ENCODE data around the gene SLC22A4.
A peak's percentile ranks its signal among the peaks of the same experiment; 100 is the strongest.

SLC22A4 gene

DNA sequence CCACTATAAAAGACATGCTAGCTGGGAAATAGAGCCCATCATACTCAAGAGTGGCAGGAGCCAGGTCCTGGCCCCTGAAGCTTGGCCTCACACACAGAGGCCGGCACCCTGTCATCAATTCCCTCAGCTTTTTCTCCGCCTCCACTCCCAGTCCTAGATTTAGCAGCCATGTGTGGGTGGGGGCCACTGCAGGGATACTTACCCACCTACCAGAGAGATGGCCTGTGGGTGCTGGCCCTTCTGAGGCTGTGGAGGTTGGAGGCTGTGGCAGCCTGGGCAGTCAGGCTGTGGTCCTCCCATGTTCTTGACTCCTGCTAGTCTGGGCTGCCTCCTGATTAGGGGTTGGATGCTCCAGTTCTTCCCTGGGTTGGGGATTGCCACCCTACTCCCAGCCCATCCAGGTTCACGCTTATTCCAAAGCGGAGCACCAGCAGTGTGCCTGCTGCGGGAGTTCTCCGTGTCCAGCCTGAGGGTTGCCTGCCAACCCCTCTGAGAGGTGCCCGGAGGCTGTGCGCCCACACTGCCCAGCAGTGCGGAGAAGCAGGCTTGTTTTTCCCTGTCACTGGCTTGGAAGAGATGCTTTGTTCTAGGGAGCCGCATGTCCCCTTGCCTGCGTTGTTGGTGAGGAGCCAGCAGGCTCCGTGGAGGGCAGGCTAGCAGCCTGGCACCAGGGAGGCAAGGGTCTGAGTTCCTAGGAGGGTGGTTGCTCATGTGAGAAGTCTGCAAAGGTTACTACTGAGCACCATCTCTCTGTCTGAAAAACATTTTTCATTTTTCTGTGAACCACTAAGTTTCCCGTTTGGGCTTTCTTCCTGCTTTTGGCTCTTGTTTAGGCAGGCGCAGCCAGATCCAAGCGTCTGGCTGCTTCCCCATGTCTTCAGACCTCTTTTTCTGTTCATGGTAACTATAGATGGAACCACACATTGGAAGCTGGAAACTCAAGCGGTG, 82.8 kb downstream of the SLC22A4 start:
- no peak for DNase-seq (ENCODE audit: low spot score)

DNA sequence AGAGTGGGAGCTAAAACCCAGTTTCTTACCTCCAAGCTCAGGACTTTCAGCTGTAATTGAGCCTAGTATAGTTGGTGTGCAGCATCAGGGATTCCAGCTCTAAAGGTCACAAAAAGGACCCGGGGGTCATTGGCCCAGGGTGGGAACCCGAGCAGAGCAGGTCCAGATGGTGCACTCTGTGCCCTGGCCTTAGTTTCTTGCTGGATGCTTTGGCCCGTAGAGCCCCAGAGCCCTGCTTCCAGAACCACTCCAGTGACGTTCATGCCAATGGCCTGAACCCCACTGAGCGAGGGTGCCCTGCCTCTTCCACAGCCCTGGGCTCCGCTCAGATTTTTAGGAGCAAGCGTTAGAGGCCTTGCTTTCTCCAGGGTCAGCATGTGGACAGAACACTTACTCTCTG, 83.5 kb downstream of the SLC22A4 start:
- DNase-seq (ENCODE audit: low spot score), result no peak

DNA sequence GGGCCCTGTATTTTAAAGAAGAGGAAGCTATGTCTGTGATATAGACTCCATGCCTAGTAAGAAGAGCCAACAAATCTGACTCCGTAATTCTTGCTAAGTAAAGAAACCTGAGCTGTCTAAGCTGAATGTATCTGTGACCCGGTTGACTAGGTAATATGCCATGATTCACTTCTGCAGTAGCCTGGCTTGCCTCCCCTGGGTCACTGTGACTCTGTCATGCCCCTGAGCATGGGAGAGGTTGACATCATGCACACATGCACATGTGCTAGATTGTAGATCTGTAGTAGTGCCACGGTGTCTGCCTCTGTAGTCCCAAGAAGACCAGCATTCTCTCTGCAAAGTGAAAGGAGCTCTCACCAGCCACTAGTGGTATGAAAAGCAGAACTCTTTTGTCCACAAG, 84.4 kb downstream of the SLC22A4 start:
- no peak for DNase-seq (ENCODE audit: low spot score)

DNA sequence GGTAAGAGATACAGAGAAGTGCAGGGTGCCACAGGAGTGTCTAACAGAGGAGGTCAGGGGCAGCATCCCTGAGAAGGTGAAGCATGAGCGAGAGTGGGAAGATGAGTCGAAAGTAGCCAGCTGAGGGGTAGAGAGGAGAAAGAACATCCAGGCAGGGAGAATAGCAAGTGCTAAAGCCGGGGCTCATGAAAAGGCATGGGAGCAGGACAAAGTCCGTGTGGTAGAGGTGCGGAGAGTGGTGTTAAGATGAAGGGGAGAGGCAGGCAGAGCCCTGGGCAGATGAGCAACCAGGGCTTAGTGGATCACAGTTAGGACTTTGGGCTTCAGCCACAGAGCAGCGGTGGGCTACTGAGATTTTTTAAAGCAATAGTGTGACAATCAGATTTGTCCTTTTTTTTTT, 85.9 kb downstream of the SLC22A4 start:
- DNase-seq (ENCODE audit: low spot score), result no peak

DNA sequence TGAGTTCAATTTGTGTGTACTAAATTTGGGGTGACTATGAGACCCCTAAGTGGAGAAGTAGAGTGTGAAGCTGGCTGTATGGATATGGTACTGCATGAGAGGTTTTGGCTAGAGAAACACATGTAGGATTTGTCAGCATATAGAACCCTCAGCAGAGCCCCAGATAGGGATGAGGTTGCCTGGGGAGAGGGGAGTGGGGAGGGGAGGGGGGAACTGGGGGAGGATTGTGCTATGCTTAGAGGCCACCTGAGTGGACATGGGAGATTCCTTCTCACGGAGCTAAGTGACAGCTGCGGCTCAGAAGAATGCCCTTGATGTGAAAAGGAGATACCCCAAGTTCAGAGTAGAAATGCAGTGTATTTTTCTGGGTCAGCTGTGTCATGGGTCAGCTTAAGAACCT, 86.5 kb downstream of the SLC22A4 start:
- no peak for DNase-seq (ENCODE audit: low spot score)

DNA sequence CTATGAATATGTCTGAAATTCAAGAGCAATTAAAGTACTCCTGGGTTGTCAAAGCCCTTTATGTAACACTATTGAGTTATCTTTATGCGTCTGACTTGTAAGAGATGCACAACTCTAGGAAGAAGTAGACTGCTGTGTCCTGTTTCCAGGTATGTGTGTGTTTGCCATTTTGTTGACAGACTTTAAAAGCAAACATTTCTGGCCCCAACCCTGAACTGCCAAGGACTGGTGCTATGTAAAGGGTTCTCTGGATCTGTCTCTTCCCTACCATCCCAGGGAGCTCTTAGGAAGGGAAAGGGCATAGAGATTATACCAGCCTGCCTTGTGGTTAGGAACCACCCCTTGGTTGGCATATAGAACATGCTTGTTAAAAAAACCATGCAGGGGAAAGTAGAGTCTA, 87.4 kb downstream of the SLC22A4 start:
- DNase-seq (ENCODE audit: low spot score), result no peak

DNA sequence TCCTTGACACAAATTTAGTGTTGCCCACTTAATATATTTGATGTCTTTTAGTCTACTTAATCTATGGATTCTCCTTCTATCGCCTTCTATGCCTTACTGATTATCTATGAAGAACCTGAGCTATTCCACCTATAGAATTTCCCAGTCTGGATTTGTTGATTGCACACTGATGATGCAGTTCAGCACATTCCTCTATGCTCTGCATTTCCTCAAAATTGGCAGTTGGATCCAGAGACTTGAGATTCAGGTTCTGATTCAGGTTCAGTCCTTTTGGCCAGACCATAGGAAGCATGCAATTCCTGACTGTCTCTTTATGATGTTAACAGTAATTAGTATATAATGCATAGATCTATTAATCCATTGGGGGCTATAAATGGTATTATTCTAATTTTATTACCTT, 89.1 kb downstream of the SLC22A4 start:
- DNase-seq (ENCODE audit: low spot score), result no peak

DNA sequence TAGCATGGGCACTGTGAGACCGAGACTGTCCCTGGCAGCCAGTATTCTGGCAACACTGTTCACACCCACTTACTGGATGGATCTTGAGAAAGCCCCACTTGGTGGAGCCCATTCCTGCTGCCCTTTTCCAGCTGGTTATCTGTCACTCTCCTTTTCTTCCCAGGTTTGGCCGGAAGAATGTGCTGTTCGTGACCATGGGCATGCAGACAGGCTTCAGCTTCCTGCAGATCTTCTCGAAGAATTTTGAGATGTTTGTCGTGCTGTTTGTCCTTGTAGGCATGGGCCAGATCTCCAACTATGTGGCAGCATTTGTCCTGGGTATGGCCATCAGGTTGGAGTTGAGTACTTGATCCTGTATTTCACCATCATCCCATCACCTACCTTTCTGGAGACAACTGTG, 89.8 kb downstream of the SLC22A4 start:
- no peak for DNase-seq (ENCODE audit: low spot score)

DNA sequence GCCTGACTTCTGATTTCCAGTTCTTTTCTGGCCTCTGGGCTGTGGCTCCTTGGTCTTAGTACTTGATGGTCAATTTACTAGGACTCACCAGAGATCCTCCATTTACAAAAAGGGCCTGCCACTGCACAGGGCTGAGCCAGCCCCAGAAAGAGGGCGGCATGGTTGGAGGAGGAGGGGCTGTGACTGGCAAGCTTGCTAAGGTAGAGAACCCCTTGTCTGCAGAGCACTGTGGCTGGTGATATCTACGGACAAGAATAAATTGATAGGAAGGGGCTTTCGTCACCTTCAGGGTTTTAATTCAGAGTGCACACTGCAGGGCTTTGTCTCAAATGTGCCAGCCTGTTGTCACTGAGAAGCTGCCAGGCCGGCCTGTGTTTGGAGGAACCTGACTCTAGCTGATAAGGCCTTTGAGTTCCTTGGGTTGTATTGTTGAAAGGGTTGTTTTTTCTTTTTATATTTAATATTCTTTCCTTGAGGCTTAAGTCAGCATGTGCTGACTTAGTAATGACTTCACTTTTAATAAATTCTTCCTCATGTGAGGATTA, 90.4 kb downstream of the SLC22A4 start:
- no peak for DNase-seq (ENCODE audit: low spot score)

DNA sequence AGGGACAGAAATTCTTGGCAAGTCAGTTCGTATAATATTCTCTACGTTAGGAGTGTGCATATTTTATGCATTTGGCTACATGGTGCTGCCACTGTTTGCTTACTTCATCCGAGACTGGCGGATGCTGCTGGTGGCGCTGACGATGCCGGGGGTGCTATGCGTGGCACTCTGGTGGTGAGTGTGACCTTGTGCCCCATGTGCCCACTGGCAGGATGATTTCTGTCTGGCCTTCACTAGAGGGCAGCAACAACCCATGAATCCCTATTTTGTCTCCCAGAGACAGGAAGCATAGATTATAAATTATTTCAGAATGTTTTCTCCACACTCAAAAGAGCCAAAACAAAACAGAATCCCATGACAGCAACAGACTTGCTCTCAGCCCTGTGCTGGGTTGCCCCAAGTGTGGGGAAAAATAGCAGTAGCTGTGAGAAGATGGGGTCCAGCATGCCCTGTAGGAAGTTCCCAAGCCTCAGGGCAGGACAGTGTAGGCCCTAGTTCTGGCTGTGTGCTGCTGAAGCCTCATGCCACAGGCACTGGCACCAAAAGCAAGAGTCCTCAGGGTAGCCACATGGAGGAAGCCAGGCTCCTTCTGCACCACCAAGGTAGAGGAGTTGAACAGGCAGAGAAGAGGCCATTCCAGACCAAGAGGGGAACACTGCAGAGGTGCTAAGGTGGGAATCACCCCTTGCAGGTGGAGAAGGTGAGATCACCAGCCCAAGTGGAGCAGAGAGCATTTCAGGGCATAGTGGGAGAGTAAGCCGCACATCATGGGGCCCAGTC, 91.3 kb downstream of the SLC22A4 start:
- DNase-seq (ENCODE audit: low spot score), result peak; percentile 55

DNA sequence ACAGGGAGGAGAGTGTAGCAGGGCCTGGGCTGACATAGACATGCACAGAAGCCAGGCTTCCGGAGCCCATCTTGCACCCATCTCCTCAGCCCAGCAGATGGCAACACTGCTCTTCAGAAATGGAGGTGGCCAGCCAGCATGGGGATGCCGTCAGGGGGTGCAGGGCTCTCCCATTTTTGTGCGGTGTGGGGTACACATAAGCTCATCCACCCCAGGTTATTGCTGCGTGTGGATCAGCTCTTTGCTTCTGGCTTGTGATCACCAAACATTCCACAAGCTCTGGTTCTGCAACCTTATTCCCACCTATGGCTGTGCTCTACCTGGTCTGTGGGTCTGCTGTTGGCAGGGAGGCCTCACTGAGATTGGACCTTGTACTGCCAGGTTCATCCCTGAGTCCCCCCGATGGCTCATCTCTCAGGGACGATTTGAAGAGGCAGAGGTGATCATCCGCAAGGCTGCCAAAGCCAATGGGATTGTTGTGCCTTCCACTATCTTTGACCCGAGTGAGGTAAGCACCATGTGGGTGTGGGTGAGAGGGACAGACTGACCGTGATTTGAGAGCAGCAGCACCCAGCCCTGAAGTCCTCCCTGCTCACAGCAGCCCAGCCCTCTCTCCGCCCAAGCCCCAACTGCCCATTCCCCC, 92.6 kb downstream of the SLC22A4 start:
- DNase-seq (ENCODE audit: low spot score), result peak; percentile 63

DNA sequence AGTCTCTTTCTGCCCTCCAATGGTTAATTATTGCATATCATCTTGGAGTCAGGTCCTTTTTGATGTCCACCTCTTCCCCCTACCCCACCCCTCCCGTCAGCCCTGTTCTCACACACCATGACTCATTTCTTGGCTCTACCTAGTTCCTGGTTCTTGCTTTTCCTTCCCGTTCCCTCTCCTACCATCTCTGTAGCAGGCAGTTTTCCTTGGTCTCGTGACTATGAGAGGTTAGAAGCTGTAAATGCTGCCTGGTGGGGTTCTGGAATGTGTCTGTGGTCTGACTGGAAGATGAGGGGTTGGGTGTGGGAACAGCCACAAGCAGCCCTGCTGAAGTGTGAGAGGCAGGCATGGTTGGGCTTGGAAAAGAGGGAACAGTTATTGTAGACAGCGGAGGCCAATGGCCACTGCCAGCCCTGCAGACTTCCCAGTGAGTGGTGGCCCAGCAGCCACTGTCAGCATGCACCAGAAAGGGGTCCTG, 93.5 kb downstream of the SLC22A4 start:
- no peak for DNase-seq (ENCODE audit: low spot score)

DNA sequence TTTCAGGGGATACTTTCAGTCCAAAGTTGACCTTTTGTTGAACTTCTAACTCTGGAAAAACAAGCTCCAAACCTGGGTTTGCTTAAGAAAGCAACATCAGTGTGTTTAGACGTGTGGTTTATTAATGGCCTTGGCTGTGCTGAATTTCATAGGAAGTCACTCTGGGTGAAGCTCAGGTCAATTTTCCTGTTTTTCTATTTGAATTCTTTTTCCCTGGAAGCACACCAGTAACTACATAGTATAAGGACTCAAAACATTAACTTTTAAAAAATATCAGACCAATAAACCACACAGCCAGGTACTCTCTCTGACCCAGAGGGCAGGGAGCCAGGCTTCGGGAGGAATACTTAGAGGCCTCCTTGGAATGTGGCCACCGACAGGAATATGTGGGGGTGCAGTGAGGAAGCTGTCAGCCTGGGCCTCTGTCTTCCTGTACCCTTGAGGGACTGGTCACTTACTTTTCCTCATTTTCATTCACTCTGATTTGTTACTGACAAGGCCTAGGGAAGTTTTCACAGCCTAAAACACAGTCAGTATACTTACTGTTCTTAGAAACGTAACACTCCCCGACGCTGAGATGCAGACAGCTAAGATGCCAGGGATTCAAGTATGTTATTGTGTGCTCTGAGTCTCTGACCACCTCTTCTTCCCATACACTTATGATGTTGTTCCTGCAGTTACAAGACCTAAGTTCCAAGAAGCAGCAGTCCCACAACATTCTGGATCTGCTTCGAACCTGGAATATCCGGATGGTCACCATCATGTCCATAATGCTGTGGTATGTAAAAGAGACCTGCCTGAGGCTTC, 94.3 kb downstream of the SLC22A4 start:
- DNase-seq (ENCODE audit: low spot score), result no peak

DNA sequence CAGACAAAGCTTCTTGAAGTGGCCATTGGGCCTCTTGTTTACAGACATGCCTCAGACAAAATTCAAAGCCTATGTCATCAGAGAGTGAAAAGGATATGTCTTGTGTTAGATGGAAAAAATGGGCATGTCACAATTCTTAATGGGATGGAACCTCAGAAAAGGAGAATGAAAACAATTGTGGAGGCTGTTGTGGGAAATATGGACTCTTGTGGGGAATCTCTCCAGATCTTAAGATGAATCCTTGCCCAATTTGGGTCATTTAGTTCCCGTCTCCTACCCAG, 94.8 kb downstream of the SLC22A4 start:
- no peak for DNase-seq (ENCODE audit: low spot score)

DNA sequence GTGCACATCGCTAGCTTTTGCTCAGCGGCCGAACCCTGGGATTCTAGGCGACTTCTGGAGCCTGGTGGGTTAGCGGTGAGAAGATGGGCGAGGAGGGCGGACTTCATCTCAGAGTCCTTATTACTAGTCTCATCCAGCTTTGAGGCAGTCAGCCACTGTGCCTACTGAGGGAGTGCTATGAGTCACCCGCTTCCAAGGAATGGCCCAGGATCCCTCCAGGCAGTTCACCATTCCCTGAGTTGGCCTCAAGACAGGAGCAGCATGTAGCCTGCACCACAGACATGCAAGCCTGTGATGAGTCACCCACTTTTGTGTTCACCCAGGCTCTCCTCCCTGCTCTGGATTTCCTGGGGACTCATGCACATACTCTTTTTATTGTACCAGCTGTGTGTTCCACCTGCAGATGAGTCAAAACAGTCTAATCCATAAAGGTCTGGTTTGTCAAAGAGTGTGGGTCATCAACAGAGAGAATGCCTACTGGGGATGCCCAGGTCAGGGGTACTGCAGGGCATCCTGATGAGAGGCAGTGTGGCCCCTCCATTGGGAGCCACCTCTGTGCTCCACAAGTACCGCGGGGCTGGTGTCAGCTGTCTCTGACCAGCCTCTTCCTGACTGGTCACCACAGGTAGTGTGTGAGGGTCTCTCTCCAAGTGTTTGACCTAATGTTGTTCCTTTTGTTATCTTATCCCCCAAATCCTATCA, 95.5 kb downstream of the SLC22A4 start:
- DNase-seq (ENCODE audit: low spot score), result no peak

DNA sequence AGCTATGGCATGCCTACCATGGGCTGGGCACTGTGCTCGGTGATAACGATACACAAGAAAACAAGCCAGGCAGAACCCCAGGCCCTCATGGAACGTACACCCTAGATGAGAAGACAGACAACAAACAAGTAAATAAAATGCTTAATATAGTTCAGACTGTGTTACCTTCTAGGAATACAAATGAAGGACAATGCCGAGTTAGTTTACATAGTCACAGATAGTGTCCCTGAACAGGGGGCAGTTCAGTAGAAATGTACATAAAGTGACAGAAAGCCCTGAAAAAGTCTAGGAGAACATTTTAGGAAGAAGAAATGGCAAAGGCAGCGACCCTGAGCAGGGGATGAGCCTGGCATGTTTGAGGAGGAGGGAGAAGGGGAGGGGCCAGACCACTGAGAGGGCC, 97.1 kb downstream of the SLC22A4 start:
- DNase-seq (ENCODE audit: low spot score), result no peak

DNA sequence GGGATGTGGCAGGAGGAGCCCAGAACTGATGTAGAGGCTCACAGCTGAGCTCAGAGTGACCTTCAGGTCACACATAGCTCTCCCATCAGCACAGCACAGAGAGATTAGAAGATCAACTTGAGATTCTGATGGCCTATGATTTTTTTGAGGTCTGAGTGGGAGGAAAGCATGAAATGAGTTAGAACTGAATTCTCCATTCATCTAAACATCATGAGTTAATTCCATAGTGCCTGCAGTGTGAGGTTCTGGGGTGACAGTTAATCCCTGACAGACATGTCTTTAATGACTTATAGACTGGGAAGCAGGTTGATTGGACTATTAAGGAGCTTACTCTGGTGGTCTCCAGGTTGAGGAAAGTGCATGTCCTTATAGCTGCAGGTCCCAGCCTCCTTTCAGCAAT, 97.7 kb downstream of the SLC22A4 start:
- no peak for DNase-seq (ENCODE audit: low spot score)

DNA sequence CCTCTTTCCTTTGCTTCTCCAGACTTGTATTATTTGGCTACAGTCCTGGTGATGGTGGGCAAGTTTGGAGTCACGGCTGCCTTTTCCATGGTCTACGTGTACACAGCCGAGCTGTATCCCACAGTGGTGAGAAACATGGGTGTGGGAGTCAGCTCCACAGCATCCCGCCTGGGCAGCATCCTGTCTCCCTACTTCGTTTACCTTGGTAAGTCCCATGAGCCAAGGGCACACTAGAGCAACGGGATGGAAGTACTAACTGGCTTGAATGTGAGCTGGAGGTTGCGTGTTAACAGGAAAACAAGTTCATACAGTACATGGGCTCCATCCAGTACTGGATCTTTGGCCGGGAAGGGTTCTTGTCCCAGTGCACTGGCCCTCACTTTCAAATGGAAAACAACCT, 98.2 kb downstream of the SLC22A4 start:
- DNase-seq (ENCODE audit: low spot score), result no peak

DNA sequence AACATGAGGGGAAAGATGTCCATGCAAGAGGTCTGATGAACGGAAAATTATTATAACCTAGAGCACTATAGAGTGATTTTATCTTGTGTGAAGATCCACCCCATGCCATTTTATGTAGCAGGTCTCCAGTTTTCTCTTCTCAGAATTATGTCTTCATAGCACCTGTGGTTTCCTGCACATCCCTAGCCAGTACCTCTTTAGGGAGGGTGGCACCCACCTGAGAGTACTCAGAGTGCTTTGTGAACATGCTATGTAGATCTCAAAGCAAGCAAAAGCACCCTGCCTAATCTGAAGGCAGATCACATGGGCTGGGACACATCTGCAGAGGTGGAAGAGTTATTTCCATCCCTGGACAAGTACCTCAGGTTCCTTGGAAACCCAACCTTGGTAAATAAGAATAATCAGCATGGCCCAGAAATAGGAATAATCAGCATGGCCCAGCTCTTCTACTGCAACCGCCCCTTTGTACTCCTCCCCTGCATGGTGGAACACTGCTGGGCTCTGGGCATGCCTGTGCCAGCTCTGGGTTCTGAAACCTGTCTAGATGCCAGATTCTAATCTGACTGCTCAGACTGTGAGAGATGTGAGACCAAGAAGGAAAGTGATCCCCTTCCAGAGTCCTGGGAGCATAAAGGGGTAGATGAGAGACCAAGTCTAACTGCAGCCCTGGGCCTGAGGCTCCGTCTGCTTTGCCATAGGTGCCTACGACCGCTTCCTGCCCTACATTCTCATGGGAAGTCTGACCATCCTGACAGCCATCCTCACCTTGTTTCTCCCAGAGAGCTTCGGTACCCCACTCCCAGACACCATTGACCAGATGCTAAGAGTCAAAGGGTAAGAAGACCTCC, 99.0 kb downstream of the SLC22A4 start:
- DNase-seq (ENCODE audit: low spot score), result no peak
